Esophagus squamous epithelium (tissue), 4 donors: ENCODE results near the gene ATP5PD.

Experiments
- CTCF ChIP-seq, 6 experiments: fragments of 450-650 bp in 4 of 6; fragments of 200-600 bp in 2 of 6; sonication (generic) in 2 of 6; IDR thresholded peaks; one replicate each; pipeline ENCODE4 v1.5.1; 2016 to 2019; ENCODE audit warnings: antibody characterized with exemption in 6 of 6, mild to moderate bottlenecking in 4 of 6, moderate library complexity in 4 of 6
- POLR2A ChIP-seq, 4 donors: fragments of 450-650 bp; IDR thresholded peaks; one replicate each; pipeline ENCODE4 v1.6.1; 2017; ENCODE audit warnings: antibody characterized with exemption in 4 of 4, mild to moderate bottlenecking in 4 of 4, moderate library complexity in 3 of 4

GRCh38 chr17:75030161-75030560 is 16.6 kb downstream of the ATP5PD start:
- no peak for TF ChIP-seq CTCF (IDR thresholded peaks at IDR 0.05)
- TF ChIP-seq POLR2A (IDR thresholded peaks at IDR 0.05), result no peak
